Natural killer cell (primary cell): ENCODE measurements around the gene BRPF1. TPM values are rescaled to one million over a fixed set of nuclear protein-coding genes. Genes with fewer than 3 reads are reported as not detected.

Experiments used
- ATAC-seq, 3 donors: fragments of 150-1000 bp in 2 of 3; fragments of 200-7000 bp in 1 of 3; cut with Tn5 transposase; 1 replicate in 1 of 3; 2 replicates in 2 of 3; pipeline ENCODE4 v1.10.0; 2021; ENCODE audit warnings: mild to moderate bottlenecking in 2 of 3, moderate library complexity in 2 of 3
- DNase-seq, 2 donors: peaks; one replicate each; pipeline versions ENCODE4 v3.0.0 to v3.0.0-alpha.2; 2013 to 2021; ENCODE audit warnings: mixed read lengths in 1 of 2
- H3K27ac ChIP-seq: one replicate; pipeline ENCODE4 v1.5.1; 2013; ENCODE audit warnings: mild to moderate bottlenecking, low read length
- H3K27me3 ChIP-seq: one replicate; pipeline ENCODE4 v1.6.1; 2013; ENCODE audit warnings: low read length; ENCODE audit not compliant: control insufficient read depth, insufficient read depth
- H3K36me3 ChIP-seq: one replicate; pipeline ENCODE4 v1.6.1; 2013; ENCODE audit warnings: low read length; ENCODE audit not compliant: control insufficient read depth, insufficient read depth
- H3K4me1 ChIP-seq: one replicate; pipeline ENCODE4 v1.6.1; 2013; ENCODE audit warnings: low read length; ENCODE audit not compliant: control insufficient read depth, insufficient read depth
- H3K4me3 ChIP-seq: one replicate; pipeline ENCODE4 v1.5.1; 2013; ENCODE audit warnings: low read length
- H3K9me3 ChIP-seq: one replicate; pipeline ENCODE4 v1.6.1; 2013; ENCODE audit warnings: low read length; ENCODE audit not compliant: control insufficient read depth, insufficient read depth
- H3K27ac Mint-ChIP-seq, 2 donors: one replicate each; pipeline ENCODE4 v1.8.0; 2022; ENCODE audit warnings: mild to moderate bottlenecking in 2 of 2, mixed read lengths in 2 of 2, moderate library complexity in 1 of 2
- H3K27me3 Mint-ChIP-seq, 2 donors: one replicate each; pipeline ENCODE4 v1.8.0; 2022; ENCODE audit warnings: low read depth in 2 of 2, mixed read lengths in 2 of 2
- H3K36me3 Mint-ChIP-seq: one replicate; pipeline ENCODE4 v1.8.0; 2022; ENCODE audit warnings: mixed read lengths
- H3K4me1 Mint-ChIP-seq, 2 donors: one replicate each; pipeline ENCODE4 v1.8.0; 2022; ENCODE audit warnings: mixed read lengths in 2 of 2
- H3K4me3 Mint-ChIP-seq: one replicate; pipeline ENCODE4 v1.8.0; 2022; ENCODE audit warnings: mild to moderate bottlenecking, moderate library complexity, mixed read lengths
- H3K9me3 Mint-ChIP-seq, 2 donors: one replicate each; pipeline ENCODE4 v1.8.0; 2022; ENCODE audit warnings: mixed read lengths in 2 of 2
- WGBS: methylation state at CpG from one replicate; pipeline ENCODE4 v1.1.7; 2013; ENCODE audit warnings: missing lambda C conversion rate; ENCODE audit not compliant: insufficient coverage; 5-methylcytosine and 5-hydroxymethylcytosine counted together
- intact Hi-C: fragments of 100-400 bp; cut with micrococcal nuclease; formaldehyde crosslinking; loops from one replicate; pipeline ENCODE4 v1.14.2; 2022
- total RNA-seq, 4 donors: library from RNA; stranded (reverse); fragments of 120-200 nt in 1 of 4; gene quantifications; one replicate each; pipeline versions ENCODE4 v1.2.3 to v1.2.4, GENCODE V29; 2013 to 2022
- TF ChIP-seq, protein P1 (sequence below): fragments of 200-600 bp; IDR thresholded peaks from one replicate; pipeline ENCODE4 v1.8.0; 2022; ENCODE audit warnings: antibody characterized with exemption

BRPF1 gene
- total RNA-seq, 3 donors from 2014 or later (not counting 1 experiment from before 2014, with no cell fraction given), result 45.1 to 72.1 (median 66.5) TPM

DNA sequence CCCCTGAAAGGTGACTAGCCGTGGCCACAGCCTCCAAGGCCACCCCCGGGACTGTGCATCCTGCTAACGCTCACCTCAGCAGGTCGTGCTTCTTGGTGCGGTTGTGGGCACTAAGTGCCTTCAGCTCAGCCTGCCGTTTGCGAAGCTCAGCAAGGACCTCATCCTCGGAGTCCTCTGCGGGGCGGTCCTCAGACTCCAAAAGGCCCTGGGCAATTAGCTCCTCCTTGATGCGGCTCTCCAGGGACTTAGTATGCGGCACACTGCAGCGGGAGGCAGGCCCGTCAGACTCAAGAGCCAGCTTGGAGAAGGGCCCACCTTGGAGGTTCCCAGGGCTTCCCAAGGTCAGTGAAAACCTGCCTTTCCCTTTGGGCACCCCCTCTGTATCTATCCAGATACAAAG is 52.4 kb downstream of the BRPF1 start:
- no peaks in the 10 kb centered on the region for H3K9me3 ChIP-seq
- Mint-ChIP-seq H3K4me3 (no peak overlapping the region), H3K36me3 (peaks cover 21% of the 10 kb centered on the region), H3K27me3 (no peaks in the 10 kb centered on the region), H3K9me3 (no peaks in the 10 kb centered on the region), H3K27ac (no peak overlapping the region), H3K4me1 (peaks cover 46 to 57% of the 10 kb centered on the region in 2 donors)
- WGBS, result 94% methylated on average over 14 of the region's 14 CpGs
- peaks cover 48% of the 10 kb centered on the region for H3K36me3 ChIP-seq
- H3K4me3 ChIP-seq, result no peak overlapping the region
- ATAC-seq (no peak), DNase-seq (no peak)
- intact Hi-C loops, result no loop called here
- no peak overlapping the region for H3K27ac ChIP-seq
- peaks cover 35% of the 10 kb centered on the region for H3K4me1 ChIP-seq
- no peaks in the 10 kb centered on the region for H3K27me3 ChIP-seq
- TF ChIP-seq, protein P1, sequence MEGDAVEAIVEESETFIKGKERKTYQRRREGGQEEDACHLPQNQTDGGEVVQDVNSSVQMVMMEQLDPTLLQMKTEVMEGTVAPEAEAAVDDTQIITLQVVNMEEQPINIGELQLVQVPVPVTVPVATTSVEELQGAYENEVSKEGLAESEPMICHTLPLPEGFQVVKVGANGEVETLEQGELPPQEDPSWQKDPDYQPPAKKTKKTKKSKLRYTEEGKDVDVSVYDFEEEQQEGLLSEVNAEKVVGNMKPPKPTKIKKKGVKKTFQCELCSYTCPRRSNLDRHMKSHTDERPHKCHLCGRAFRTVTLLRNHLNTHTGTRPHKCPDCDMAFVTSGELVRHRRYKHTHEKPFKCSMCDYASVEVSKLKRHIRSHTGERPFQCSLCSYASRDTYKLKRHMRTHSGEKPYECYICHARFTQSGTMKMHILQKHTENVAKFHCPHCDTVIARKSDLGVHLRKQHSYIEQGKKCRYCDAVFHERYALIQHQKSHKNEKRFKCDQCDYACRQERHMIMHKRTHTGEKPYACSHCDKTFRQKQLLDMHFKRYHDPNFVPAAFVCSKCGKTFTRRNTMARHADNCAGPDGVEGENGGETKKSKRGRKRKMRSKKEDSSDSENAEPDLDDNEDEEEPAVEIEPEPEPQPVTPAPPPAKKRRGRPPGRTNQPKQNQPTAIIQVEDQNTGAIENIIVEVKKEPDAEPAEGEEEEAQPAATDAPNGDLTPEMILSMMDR, result no peak

- TF ChIP-seq, protein P1, result no peak
- intact Hi-C loops, result no loop called here
- DNase-seq, result no peak
- Mint-ChIP-seq H3K9me3 (no peaks in the 10 kb centered on the region), H3K27ac (no peak overlapping the region), H3K27me3 (no peaks in the 10 kb centered on the region), H3K4me1 (peaks cover 38 to 54% of the 10 kb centered on the region in 2 donors), H3K4me3 (no peak overlapping the region), H3K36me3 (peaks cover 21% of the 10 kb centered on the region)
- H3K27me3 ChIP-seq, result no peaks in the 10 kb centered on the region
- WGBS, result 95% methylated on average over 2 of the region's 4 CpGs
- H3K9me3 ChIP-seq, result no peaks in the 10 kb centered on the region
- peaks cover 58% of the 10 kb centered on the region for H3K36me3 ChIP-seq
- H3K27ac ChIP-seq, result no peak overlapping the region
- ATAC-seq, result no peak
- H3K4me3 ChIP-seq, result no peak overlapping the region
- peaks cover 25% of the 10 kb centered on the region for H3K4me1 ChIP-seq
These were observed 53.4 kb downstream of the BRPF1 start for GRCh38 chr3:9784965-9785364.

DNA sequence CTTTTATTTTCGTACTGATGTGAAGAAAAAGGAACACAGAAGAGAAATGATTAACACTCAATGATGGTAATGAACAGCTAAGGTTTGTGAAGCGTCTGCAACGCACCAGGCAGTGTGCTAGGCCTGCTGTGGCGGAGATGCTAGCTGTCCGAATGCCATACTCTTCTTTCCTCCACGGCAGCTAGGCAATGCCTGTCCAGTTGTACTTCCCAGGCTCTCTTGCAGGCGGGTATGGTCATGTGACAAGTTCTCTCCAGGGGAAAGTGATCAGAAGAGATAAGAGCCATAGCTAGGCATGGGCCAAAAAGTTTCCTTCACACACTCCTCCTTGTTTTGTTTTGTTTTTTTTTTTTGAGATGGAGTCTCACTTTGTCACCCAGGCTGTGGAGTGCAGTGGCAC is 54.1 kb downstream of the BRPF1 start:
- H3K36me3 Mint-ChIP-seq, result peaks cover 21% of the 10 kb centered on the region
- H3K4me3 Mint-ChIP-seq, result no peak overlapping the region
- no peak overlapping the region for H3K27ac Mint-ChIP-seq
- 92% methylated on average over 7 of the region's 7 CpGs for WGBS
- Histone ChIP-seq H3K27ac (no peak overlapping the region), H3K27me3 (no peaks in the 10 kb centered on the region), H3K4me3 (no peak overlapping the region), H3K36me3 (peaks cover 64% of the 10 kb centered on the region), H3K9me3 (no peaks in the 10 kb centered on the region), H3K4me1 (peaks cover 19% of the 10 kb centered on the region)
- peaks cover 38 to 54% of the 10 kb centered on the region in 2 donors for H3K4me1 Mint-ChIP-seq
- H3K9me3 Mint-ChIP-seq, result no peaks in the 10 kb centered on the region
- intact Hi-C loops, result no loop called here
- H3K27me3 Mint-ChIP-seq, result no peaks in the 10 kb centered on the region
- ATAC-seq (no peak), DNase-seq (no peak)
- TF ChIP-seq, protein P1, result no peak

DNA sequence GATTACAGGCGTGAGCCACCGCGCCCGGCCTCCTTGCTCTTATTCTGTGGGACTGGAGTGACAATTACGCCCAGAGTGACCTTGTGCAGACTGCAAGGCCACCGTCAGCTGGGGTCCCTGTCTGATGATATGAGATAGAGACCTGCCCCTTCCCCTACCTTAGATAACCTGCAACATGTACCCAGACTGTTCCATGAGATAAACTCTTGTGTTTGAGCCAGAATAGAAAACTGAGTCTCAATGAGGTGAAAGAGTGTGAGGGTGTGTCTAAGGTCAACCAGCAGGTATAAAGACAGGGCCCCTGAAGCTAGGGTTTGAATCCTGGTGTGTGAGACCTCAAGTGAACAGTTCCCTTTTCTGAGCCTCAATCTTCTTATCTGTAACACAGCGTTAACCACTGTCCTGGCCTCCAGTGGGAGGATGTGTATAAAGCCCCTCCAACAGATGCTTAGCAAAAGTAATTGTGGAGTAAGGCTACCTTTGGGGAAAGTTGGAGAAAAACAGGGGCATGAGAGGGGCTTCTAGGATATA is 54.7 kb downstream of the BRPF1 start:
- Histone ChIP-seq H3K4me1 (peaks cover 15% of the 10 kb centered on the region), H3K9me3 (no peaks in the 10 kb centered on the region), H3K27me3 (no peaks in the 10 kb centered on the region), H3K27ac (no peak overlapping the region), H3K36me3 (peaks cover 65% of the 10 kb centered on the region), H3K4me3 (no peak overlapping the region)
- Mint-ChIP-seq H3K27me3 (no peaks in the 10 kb centered on the region), H3K4me3 (no peak overlapping the region), H3K9me3 (no peaks in the 10 kb centered on the region), H3K27ac (no peak overlapping the region), H3K36me3 (peaks cover 21% of the 10 kb centered on the region), H3K4me1 (peaks cover 40 to 54% of the 10 kb centered on the region in 2 donors)
- TF ChIP-seq, protein P1, result no peak
- no peak for DNase-seq
- intact Hi-C loops, result no loop called here
- no peak for ATAC-seq
- WGBS, result 92% methylated on average over 7 of the region's 7 CpGs
